Measurements from ENCODE around the gene GPC4.

The GPC4 gene

GRCh38 chrX:133389975-133390374, 25.3 kb downstream of the GPC4 start:
- H3K4me3 ChIP-seq (ENCODE audit: extremely low read depth, insufficient read depth, low read length, poor library complexity, severe bottlenecking): no peak overlapping the region

GRCh38 chrX:133384454-133384853, 30.8 kb downstream of the GPC4 start:
- Histone ChIP-seq H3K4me1 (ENCODE audit: control insufficient read depth, insufficient read depth, low read length, poor library complexity, severe bottlenecking) (no peaks in the 10 kb centered on the region), H3K4me3 (ENCODE audit: extremely low read depth, insufficient read depth, low read length, poor library complexity, severe bottlenecking) (no peak overlapping the region), H3K27ac (ENCODE audit: low read depth, low read length, severe bottlenecking) (no peak overlapping the region), H3K36me3 (ENCODE audit: control insufficient read depth, insufficient read depth, low read length) (no peaks in the 10 kb centered on the region), H3K9me3 (ENCODE audit: control insufficient read depth, low read length) (no peaks in the 10 kb centered on the region)
- 89 to 91% methylated on average over 4 to 5 of the region's 6 CpGs for WGBS, 2 experiments (ENCODE audit: insufficient coverage in 2 of 2)

More at GRCh38 chrX:133389975-133390374, 25.3 kb downstream of the GPC4 start:
- no peaks in the 10 kb centered on the region for H3K9me3 ChIP-seq (ENCODE audit: control insufficient read depth, low read length)
- no peak overlapping the region for H3K27ac ChIP-seq (ENCODE audit: low read depth, low read length, severe bottlenecking)
- WGBS, 2 experiments (ENCODE audit: insufficient coverage in 2 of 2): 91 to 94% methylated on average over 3 to 4 of the region's 6 CpGs
- peaks cover 27% of the 10 kb centered on the region for H3K4me1 ChIP-seq (ENCODE audit: control insufficient read depth, insufficient read depth, low read length, poor library complexity, severe bottlenecking)
- no peaks in the 10 kb centered on the region for H3K36me3 ChIP-seq (ENCODE audit: control insufficient read depth, insufficient read depth, low read length)

- 83 to 86% methylated on average over 2 of the region's 10 CpGs for WGBS, 2 experiments (ENCODE audit: insufficient coverage in 2 of 2)
- Histone ChIP-seq H3K9me3 (ENCODE audit: control insufficient read depth, low read length) (no peaks in the 10 kb centered on the region), H3K4me1 (ENCODE audit: control insufficient read depth, insufficient read depth, low read length, poor library complexity, severe bottlenecking) (no peaks in the 10 kb centered on the region), H3K36me3 (ENCODE audit: control insufficient read depth, insufficient read depth, low read length) (no peaks in the 10 kb centered on the region), H3K4me3 (ENCODE audit: extremely low read depth, insufficient read depth, low read length, poor library complexity, severe bottlenecking) (no peak overlapping the region), H3K27ac (ENCODE audit: low read depth, low read length, severe bottlenecking) (no peak overlapping the region)
Observed at GRCh38 chrX:133380711-133381619, 34.3 kb downstream of the GPC4 start.

- H3K27ac ChIP-seq (ENCODE audit: low read depth, low read length, severe bottlenecking): no peak overlapping the region
- WGBS, 2 experiments (ENCODE audit: insufficient coverage in 2 of 2): 88 to 100% methylated on average over 1 to 3 of the region's 3 CpGs
- peaks cover 3% of the 10 kb centered on the region for H3K4me1 ChIP-seq (ENCODE audit: control insufficient read depth, insufficient read depth, low read length, poor library complexity, severe bottlenecking)
- no peaks in the 10 kb centered on the region for H3K36me3 ChIP-seq (ENCODE audit: control insufficient read depth, insufficient read depth, low read length)
- no peaks in the 10 kb centered on the region for H3K9me3 ChIP-seq (ENCODE audit: control insufficient read depth, low read length)
- H3K4me3 ChIP-seq (ENCODE audit: extremely low read depth, insufficient read depth, low read length, poor library complexity, severe bottlenecking): no peak overlapping the region
Observed at GRCh38 chrX:133376422-133376821, 38.9 kb downstream of the GPC4 start.

- H3K4me3 ChIP-seq (ENCODE audit: extremely low read depth, insufficient read depth, low read length, poor library complexity, severe bottlenecking): no peak overlapping the region
- H3K4me1 ChIP-seq (ENCODE audit: control insufficient read depth, insufficient read depth, low read length, poor library complexity, severe bottlenecking): peaks cover 3% of the 10 kb centered on the region
- H3K36me3 ChIP-seq (ENCODE audit: control insufficient read depth, insufficient read depth, low read length): no peaks in the 10 kb centered on the region
- WGBS, 2 experiments (ENCODE audit: insufficient coverage in 2 of 2): no CpG with 5 or more reads among the region's 7 CpGs
- H3K27ac ChIP-seq (ENCODE audit: low read depth, low read length, severe bottlenecking): no peak overlapping the region
- H3K9me3 ChIP-seq (ENCODE audit: control insufficient read depth, low read length): no peaks in the 10 kb centered on the region
Observed at GRCh38 chrX:133375615-133376340, 39.5 kb downstream of the GPC4 start.

GRCh38 chrX:133374874-133375387, 40.4 kb downstream of the GPC4 start:
- no CpG with 5 or more reads among the region's 2 CpGs for WGBS, 2 experiments (ENCODE audit: insufficient coverage in 2 of 2)
- no peak overlapping the region for H3K4me3 ChIP-seq (ENCODE audit: extremely low read depth, insufficient read depth, low read length, poor library complexity, severe bottlenecking)

GRCh38 chrX:133373386-133374079, 41.8 kb downstream of the GPC4 start:
- WGBS, 2 experiments (ENCODE audit: insufficient coverage in 2 of 2): 100% methylated on average over 1 of the region's 2 CpGs; no CpG with 5 or more reads in 1 of the 2 experiments
- Histone ChIP-seq H3K36me3 (ENCODE audit: control insufficient read depth, insufficient read depth, low read length) (no peaks in the 10 kb centered on the region), H3K27ac (ENCODE audit: low read depth, low read length, severe bottlenecking) (no peak overlapping the region), H3K4me3 (ENCODE audit: extremely low read depth, insufficient read depth, low read length, poor library complexity, severe bottlenecking) (no peak overlapping the region), H3K4me1 (ENCODE audit: control insufficient read depth, insufficient read depth, low read length, poor library complexity, severe bottlenecking) (peaks cover 3% of the 10 kb centered on the region), H3K9me3 (ENCODE audit: control insufficient read depth, low read length) (no peaks in the 10 kb centered on the region)

More at GRCh38 chrX:133374874-133375387, 40.4 kb downstream of the GPC4 start:
- Histone ChIP-seq H3K9me3 (ENCODE audit: control insufficient read depth, low read length) (no peaks in the 10 kb centered on the region), H3K36me3 (ENCODE audit: control insufficient read depth, insufficient read depth, low read length) (no peaks in the 10 kb centered on the region), H3K27ac (ENCODE audit: low read depth, low read length, severe bottlenecking) (no peak overlapping the region), H3K4me1 (ENCODE audit: control insufficient read depth, insufficient read depth, low read length, poor library complexity, severe bottlenecking) (peaks cover 3% of the 10 kb centered on the region)

- Histone ChIP-seq H3K36me3 (ENCODE audit: control insufficient read depth, insufficient read depth, low read length) (no peaks in the 10 kb centered on the region), H3K4me3 (ENCODE audit: extremely low read depth, insufficient read depth, low read length, poor library complexity, severe bottlenecking) (no peak overlapping the region), H3K9me3 (ENCODE audit: control insufficient read depth, low read length) (no peaks in the 10 kb centered on the region), H3K27ac (ENCODE audit: low read depth, low read length, severe bottlenecking) (no peak overlapping the region), H3K4me1 (ENCODE audit: control insufficient read depth, insufficient read depth, low read length, poor library complexity, severe bottlenecking) (peaks cover 3% of the 10 kb centered on the region)
- no CpG with 5 or more reads among the region's 3 CpGs for WGBS, 2 experiments (ENCODE audit: insufficient coverage in 2 of 2)
Observed at GRCh38 chrX:133370696-133371275, 44.5 kb downstream of the GPC4 start.

GRCh38 chrX:133369065-133369464, 46.2 kb downstream of the GPC4 start:
- Histone ChIP-seq H3K9me3 (ENCODE audit: control insufficient read depth, low read length) (no peaks in the 10 kb centered on the region), H3K27ac (ENCODE audit: low read depth, low read length, severe bottlenecking) (no peak overlapping the region), H3K4me1 (ENCODE audit: control insufficient read depth, insufficient read depth, low read length, poor library complexity, severe bottlenecking) (peaks cover 12% of the 10 kb centered on the region), H3K4me3 (ENCODE audit: extremely low read depth, insufficient read depth, low read length, poor library complexity, severe bottlenecking) (no peak overlapping the region), H3K36me3 (ENCODE audit: control insufficient read depth, insufficient read depth, low read length) (no peaks in the 10 kb centered on the region)
- no CpG with 5 or more reads among the region's 2 CpGs for WGBS, 2 experiments (ENCODE audit: insufficient coverage in 2 of 2)

GRCh38 chrX:133366735-133367134, 48.6 kb downstream of the GPC4 start:
- Histone ChIP-seq H3K9me3 (ENCODE audit: control insufficient read depth, low read length) (no peaks in the 10 kb centered on the region), H3K36me3 (ENCODE audit: control insufficient read depth, insufficient read depth, low read length) (no peaks in the 10 kb centered on the region), H3K4me3 (ENCODE audit: extremely low read depth, insufficient read depth, low read length, poor library complexity, severe bottlenecking) (no peak overlapping the region), H3K4me1 (ENCODE audit: control insufficient read depth, insufficient read depth, low read length, poor library complexity, severe bottlenecking) (peaks cover 15% of the 10 kb centered on the region), H3K27ac (ENCODE audit: low read depth, low read length, severe bottlenecking) (no peak overlapping the region)

Data from mesodermal cell (in vitro differentiated cells).